ENCODE measurements around the gene C2orf81. TPM values are rescaled to one million over a fixed set of nuclear protein-coding genes. Genes with fewer than 3 reads are reported as not detected.

C2orf81 gene
- total and polyA plus RNA-seq, 4 donors, result 0.08 to 0.44 (median 0.29) TPM

- H3K27ac ChIP-seq (ENCODE audit: low read depth in 1 of 2, low read length in 2 of 2), result no peak within 1 kb of the TSS
- H3K4me1 ChIP-seq (ENCODE audit: control insufficient read depth in 4 of 4, insufficient read depth in 4 of 4, low read length in 3 of 4), result peaks cover 3 to 24% (median 10%) of the 10 kb centered on the region in 4 donors
- H3K9me3 ChIP-seq (ENCODE audit: control insufficient read depth in 4 of 4, low read length in 3 of 4), result no peaks in the 10 kb centered on the region
- H3K9ac ChIP-seq (ENCODE audit: low read depth in 1 of 2, low read length in 2 of 2), result no peak within 1 kb of the TSS
- H3K27me3 ChIP-seq (ENCODE audit: control insufficient read depth in 4 of 4, insufficient read depth in 4 of 4, low read length in 3 of 4), result no peaks in the 10 kb centered on the region
- TF ChIP-seq REST (IDR thresholded peaks at IDR 0.05), result no peak
- no peak for TF ChIP-seq CTCF (IDR thresholded peaks at IDR 0.05; ENCODE audit: low read depth, low read length, missing input control)
- no peak for TF ChIP-seq FOXA2 (IDR thresholded peaks at IDR 0.05)
- no peak for TF ChIP-seq NR2F2 (IDR thresholded peaks at IDR 0.05)
- no peak for TF ChIP-seq RXRA (IDR thresholded peaks at IDR 0.05)
- no peak for TF ChIP-seq ATF3 (IDR thresholded peaks at IDR 0.05)
- TF ChIP-seq ZBTB33 (IDR thresholded peaks at IDR 0.05), result no peak
- no peak for TF ChIP-seq GABPA (IDR thresholded peaks at IDR 0.05 in 1 of 2, conservative IDR thresholded peaks at IDR 0.05 in 1 of 2)
- TF ChIP-seq JUND (IDR thresholded peaks at IDR 0.05), result no peak
- no peak for DNase-seq (ENCODE audit: low spot score)
- peaks cover 0 to 16% (median 9%) of the 10 kb centered on the region in 4 donors for H3K36me3 ChIP-seq (ENCODE audit: control insufficient read depth in 4 of 4, insufficient read depth in 3 of 4, low read depth in 1 of 4, low read length in 3 of 4)
- H3K4me3 ChIP-seq (ENCODE audit: low read depth in 1 of 3, low read length in 3 of 3), result no peak within 1 kb of the TSS
- 63% methylated on average over 14 of the region's 14 CpGs for WGBS
Measured at GRCh38 chr2:74379851-74380789, 41.3 kb downstream of the C2orf81 start, which contains the start of gene DCTN1. Gene DCTN1, minus strand, starts transcription at chr2:74380311. Its CDS starts 274 bp downstream, at chr2:74380037.

GRCh38 chr2:74378007-74378406 lies 43.4 kb downstream of the C2orf81 start:
- 96% methylated on average over 10 of the region's 10 CpGs for WGBS
- Histone ChIP-seq H3K27ac (ENCODE audit: low read depth in 1 of 2, low read length in 2 of 2) (no peak overlapping the region), H3K4me1 (ENCODE audit: control insufficient read depth in 4 of 4, insufficient read depth in 4 of 4, low read length in 3 of 4) (peaks cover 0 to 10% (median 2%) of the 10 kb centered on the region in 4 donors), H3K36me3 (ENCODE audit: control insufficient read depth in 4 of 4, insufficient read depth in 3 of 4, low read depth in 1 of 4, low read length in 3 of 4) (peaks cover 0 to 16% (median 9%) of the 10 kb centered on the region in 4 donors), H3K9me3 (ENCODE audit: control insufficient read depth in 4 of 4, low read length in 3 of 4) (no peaks in the 10 kb centered on the region), H3K4me3 (ENCODE audit: low read depth in 1 of 3, low read length in 3 of 3) (no peak overlapping the region), H3K27me3 (ENCODE audit: control insufficient read depth in 4 of 4, insufficient read depth in 4 of 4, low read length in 3 of 4) (no peaks in the 10 kb centered on the region), H3K9ac (ENCODE audit: low read depth in 1 of 2, low read length in 2 of 2) (no peak overlapping the region)
- TF ChIP-seq ATF3 (IDR thresholded peaks at IDR 0.05), result no peak
- no peak for TF ChIP-seq REST (IDR thresholded peaks at IDR 0.05)
- no peak for TF ChIP-seq RAD21 (IDR thresholded peaks at IDR 0.05)
- no peak for TF ChIP-seq TAF1 (conservative IDR thresholded peaks at IDR 0.05)
- no peak for TF ChIP-seq RXRA (IDR thresholded peaks at IDR 0.05)
- DNase-seq (ENCODE audit: low spot score), result no peak

Measured in liver (tissue), 9 donors.